Measurements from ENCODE around the gene PLAC1.

PLAC1 gene

DNA sequence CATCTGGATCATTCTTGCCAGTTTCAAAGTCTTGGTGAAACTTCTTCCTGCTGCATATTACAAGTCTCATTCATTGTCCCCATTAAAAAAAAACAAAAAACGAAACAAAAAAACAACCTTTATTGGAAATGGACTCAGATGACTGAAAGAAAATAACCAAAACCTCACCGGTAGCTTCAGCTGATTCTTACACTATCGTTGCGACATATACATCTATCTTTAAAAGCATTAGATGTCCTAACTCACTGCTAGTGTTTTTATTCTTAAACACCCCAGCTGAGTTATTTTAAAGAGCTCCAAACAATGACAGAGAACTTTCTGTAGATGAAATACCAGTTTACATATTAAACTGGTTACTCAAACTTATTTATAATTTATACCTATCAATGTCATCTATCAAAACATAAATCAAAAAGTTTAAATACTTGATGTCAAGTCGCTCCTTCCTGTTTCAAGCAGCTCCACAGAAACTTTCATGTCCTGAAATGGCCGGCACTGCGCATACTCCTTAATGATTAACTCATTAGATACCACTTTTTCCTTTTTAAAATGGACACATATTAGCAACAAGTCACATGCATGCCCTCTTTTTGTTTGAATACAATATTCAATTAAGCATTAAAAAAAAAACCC is 111.1 kb downstream of the PLAC1 start:
- DNase-seq (ENCODE audit: low spot score), result no peak
- TF ChIP-seq, protein P1, sequence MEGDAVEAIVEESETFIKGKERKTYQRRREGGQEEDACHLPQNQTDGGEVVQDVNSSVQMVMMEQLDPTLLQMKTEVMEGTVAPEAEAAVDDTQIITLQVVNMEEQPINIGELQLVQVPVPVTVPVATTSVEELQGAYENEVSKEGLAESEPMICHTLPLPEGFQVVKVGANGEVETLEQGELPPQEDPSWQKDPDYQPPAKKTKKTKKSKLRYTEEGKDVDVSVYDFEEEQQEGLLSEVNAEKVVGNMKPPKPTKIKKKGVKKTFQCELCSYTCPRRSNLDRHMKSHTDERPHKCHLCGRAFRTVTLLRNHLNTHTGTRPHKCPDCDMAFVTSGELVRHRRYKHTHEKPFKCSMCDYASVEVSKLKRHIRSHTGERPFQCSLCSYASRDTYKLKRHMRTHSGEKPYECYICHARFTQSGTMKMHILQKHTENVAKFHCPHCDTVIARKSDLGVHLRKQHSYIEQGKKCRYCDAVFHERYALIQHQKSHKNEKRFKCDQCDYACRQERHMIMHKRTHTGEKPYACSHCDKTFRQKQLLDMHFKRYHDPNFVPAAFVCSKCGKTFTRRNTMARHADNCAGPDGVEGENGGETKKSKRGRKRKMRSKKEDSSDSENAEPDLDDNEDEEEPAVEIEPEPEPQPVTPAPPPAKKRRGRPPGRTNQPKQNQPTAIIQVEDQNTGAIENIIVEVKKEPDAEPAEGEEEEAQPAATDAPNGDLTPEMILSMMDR (IDR thresholded peaks at IDR 0.05; ENCODE audit: borderline replicate concordance, control extremely low read depth, extremely low read depth, insufficient read depth, missing control alignments), result no peak
- in situ Hi-C loops (cut with MboI; ENCODE audit: low sequenced_read_pairs, unreplicated experiment), result no loop called here

DNA sequence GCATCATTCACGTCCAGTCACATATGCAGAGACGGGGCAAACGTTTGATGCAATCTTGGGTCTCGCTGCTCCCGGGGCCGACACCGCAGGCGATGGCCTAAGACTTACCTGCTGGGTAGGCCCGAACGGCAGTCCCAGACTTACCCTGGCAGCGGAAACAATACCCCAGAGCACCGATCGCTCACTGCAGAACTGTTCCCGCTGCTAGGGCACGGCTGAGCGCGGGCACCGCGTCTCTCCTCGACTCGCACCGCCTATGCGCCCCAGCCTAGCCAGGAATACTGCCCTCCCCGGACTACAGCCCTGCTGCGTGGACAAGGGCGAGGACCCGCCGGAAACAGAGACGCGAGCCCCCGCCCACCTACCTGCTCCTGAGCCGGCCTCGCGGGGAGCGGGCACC is 112.1 kb downstream of the PLAC1 start:
- DNase-seq (ENCODE audit: low spot score), result no peak
- in situ Hi-C loops (cut with MboI; ENCODE audit: low sequenced_read_pairs, unreplicated experiment), result no loop called here
- TF ChIP-seq, protein P1 (IDR thresholded peaks at IDR 0.05; ENCODE audit: borderline replicate concordance, control extremely low read depth, extremely low read depth, insufficient read depth, missing control alignments), result no peak

DNA sequence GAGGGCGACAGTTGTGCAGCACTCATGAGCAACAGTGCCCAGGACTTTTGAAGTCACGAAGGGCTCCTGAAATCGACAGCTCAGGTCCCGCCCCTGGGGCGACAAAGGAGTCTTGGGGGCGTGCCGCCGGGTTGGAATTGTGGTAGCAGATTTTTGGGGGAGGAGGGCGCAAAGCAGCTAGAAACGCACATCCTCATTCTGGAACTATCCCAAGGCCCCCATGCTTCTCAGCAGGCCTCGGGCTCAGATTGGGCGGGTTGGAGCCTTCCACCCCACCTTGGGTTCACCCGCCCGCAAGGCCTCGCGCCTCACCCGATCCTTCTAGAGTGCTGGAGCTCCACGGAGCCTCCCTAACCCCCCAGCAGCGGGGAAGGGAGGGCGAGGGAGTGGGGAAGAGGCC is 112.8 kb downstream of the PLAC1 start:
- TF ChIP-seq, protein P1 (IDR thresholded peaks at IDR 0.05; ENCODE audit: borderline replicate concordance, control extremely low read depth, extremely low read depth, insufficient read depth, missing control alignments), result no peak
- no peak for DNase-seq (ENCODE audit: low spot score)
- in situ Hi-C loops (cut with MboI; ENCODE audit: low sequenced_read_pairs, unreplicated experiment), result no loop called here

DNA sequence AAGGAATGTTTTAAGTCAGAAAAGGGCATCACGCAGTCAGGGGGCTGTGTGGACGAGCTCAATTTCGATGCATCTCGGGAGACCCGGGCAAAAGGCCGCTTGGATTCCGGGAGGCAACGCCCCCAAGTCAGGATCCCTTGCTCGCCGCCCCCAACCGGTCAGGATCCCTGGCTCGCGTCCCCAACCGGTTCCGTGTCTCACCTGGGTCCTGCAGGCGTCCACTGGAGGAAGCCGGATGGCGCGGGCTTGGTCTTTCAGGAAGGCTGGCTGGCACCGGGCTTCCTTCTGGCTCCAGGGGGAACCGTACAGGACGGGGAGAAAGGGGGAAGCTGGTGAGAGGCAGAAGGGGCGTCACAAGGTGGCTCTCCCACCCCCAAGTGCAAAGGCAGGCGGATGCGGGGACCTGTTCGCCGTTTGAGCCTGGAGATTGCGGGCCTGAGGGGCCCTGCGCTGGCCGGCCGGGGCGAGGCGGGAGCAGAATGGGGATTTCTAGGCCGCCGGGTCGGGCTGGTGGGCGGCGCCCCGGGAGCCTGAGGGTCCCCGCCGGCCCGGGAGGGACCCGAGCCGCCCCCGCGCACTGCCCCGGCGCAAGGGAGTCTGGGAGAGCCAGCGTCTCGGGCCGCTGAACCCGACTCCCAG is 113.6 kb downstream of the PLAC1 start:
- in situ Hi-C loops (cut with MboI; ENCODE audit: low sequenced_read_pairs, unreplicated experiment), result no loop called here
- TF ChIP-seq, protein P1 (IDR thresholded peaks at IDR 0.05; ENCODE audit: borderline replicate concordance, control extremely low read depth, extremely low read depth, insufficient read depth, missing control alignments), result no peak
- no peak for DNase-seq (ENCODE audit: low spot score)

DNA sequence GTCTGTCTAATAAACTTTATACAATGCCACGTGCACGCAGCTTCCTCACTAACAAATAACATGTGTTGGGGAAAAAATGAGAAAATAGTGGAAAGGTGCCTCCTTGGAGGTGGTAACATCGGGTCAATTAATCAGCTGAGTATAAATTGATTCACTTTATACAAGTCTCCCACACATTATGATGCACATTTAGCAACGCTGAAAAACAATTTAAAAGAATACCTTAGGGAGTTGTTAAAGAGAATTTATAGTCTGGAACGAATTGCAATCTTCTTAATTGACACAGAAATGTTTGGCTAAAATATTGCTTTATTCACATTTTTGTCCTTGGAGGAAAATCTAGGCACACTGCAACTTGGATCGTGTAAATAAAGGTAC is 114.1 kb downstream of the PLAC1 start:
- TF ChIP-seq, protein P1 (IDR thresholded peaks at IDR 0.05; ENCODE audit: borderline replicate concordance, control extremely low read depth, extremely low read depth, insufficient read depth, missing control alignments), result no peak
- in situ Hi-C loops (cut with MboI; ENCODE audit: low sequenced_read_pairs, unreplicated experiment), result no loop called here
- DNase-seq (ENCODE audit: low spot score), result no peak

DNA sequence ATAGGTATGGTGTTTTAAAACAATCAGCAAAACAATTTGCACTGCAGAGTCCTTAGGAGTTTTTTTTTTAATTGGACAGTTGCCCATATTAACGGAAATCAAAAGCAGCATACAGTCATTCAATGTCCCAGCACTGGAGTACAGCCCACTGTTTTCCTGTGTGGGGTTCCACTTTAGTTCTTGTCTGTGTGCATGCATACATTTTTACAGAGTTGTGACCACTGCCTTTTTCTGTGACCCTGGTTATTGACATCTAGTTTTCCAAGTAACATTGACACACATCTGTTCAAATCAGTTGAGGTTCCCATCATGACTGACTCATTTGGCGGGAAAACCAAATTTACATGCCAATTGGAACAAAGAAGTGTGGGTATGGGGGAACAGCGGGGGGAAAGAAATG is 115.0 kb downstream of the PLAC1 start:
- no peak for DNase-seq (ENCODE audit: low spot score)
- TF ChIP-seq, protein P1 (IDR thresholded peaks at IDR 0.05; ENCODE audit: borderline replicate concordance, control extremely low read depth, extremely low read depth, insufficient read depth, missing control alignments), result no peak
- in situ Hi-C loops (cut with MboI; ENCODE audit: low sequenced_read_pairs, unreplicated experiment), result no loop called here
